Chondrocyte (in vitro differentiated cells): ENCODE measurements around the gene TMEM204. TPM values are rescaled to one million over a fixed set of nuclear protein-coding genes. Genes with fewer than 3 reads are reported as not detected.

Source experiments
- DNase-seq: peaks from one replicate; pipeline ENCODE4 v3.0.0; 2021; ENCODE audit warnings: mixed read lengths, low spot score
- H3K27ac Mint-ChIP-seq: one replicate; pipeline ENCODE4 v1.8.0; 2021; ENCODE audit warnings: mild to moderate bottlenecking, moderate library complexity, mixed read lengths; ENCODE audit not compliant: unreplicated experiment
- H3K27me3 Mint-ChIP-seq: 2 replicates; pipeline ENCODE4 v1.8.0; 2021; ENCODE audit warnings: low read depth, mixed read lengths
- H3K36me3 Mint-ChIP-seq: 2 replicates; pipeline ENCODE4 v1.8.0; 2021; ENCODE audit warnings: low read depth, mixed read lengths
- H3K4me1 Mint-ChIP-seq: 2 replicates; pipeline ENCODE4 v1.8.0; 2021; ENCODE audit warnings: low read depth, mild to moderate bottlenecking, mixed read lengths
- H3K4me3 Mint-ChIP-seq: one replicate; pipeline ENCODE4 v1.8.0; 2021; ENCODE audit warnings: mild to moderate bottlenecking, moderate library complexity, mixed read lengths; ENCODE audit not compliant: unreplicated experiment
- H3K9me3 Mint-ChIP-seq: 2 replicates; pipeline ENCODE4 v1.8.0; 2021; ENCODE audit warnings: low read depth, mixed read lengths
- CTCF ChIP-seq: fragments of 200-600 bp; sonication (generic); IDR thresholded peaks from 2 replicates; pipeline ENCODE4 v1.5.0; 2021; ENCODE audit warnings: antibody characterized with exemption, mild to moderate bottlenecking, moderate library complexity
- total RNA-seq: library from RNA; stranded (reverse); gene quantifications from 3 replicates; pipeline ENCODE4 v1.2.1, GENCODE V29; 2021

The TMEM204 gene
- total RNA-seq, 1 donor from 2014 or later, result 8.4 TPM

DNA sequence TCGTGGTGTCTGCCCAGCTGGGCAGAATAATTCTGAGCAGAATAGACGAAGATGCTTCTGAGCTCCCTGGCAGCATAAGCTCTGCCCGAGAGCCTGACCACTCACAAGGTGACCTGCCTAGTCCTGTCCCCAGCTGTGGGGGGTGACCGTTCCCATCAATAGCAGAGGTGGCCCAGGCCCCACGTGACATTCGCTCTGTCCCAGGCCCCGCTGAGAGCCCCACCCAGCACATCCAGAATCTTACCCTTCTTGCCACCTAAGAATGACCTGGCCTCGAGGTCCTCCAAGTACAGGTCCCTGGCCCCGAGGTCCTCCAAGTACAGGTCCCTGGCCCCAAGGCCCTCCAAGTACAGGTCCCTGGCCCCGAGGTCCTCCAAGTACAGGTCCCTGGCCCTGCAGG is 695 bp upstream of the TMEM204 start:
- no peak for DNase-seq
- Mint-ChIP-seq H3K36me3 (peaks cover 6% of the 10 kb centered on the region), H3K9me3 (no peaks in the 10 kb centered on the region), H3K4me1 (peaks cover 55% of the 10 kb centered on the region), H3K4me3 (peak overlapping the region; percentile 19), H3K27ac (peak overlapping the region; percentile 87), H3K27me3 (no peaks in the 10 kb centered on the region)
- TF ChIP-seq CTCF, result no peak

- peak overlapping the region; percentile 73 for H3K4me3 Mint-ChIP-seq
Measured at GRCh38 chr16:1534021-1535020, 855 bp downstream of the TMEM204 start.

DNA sequence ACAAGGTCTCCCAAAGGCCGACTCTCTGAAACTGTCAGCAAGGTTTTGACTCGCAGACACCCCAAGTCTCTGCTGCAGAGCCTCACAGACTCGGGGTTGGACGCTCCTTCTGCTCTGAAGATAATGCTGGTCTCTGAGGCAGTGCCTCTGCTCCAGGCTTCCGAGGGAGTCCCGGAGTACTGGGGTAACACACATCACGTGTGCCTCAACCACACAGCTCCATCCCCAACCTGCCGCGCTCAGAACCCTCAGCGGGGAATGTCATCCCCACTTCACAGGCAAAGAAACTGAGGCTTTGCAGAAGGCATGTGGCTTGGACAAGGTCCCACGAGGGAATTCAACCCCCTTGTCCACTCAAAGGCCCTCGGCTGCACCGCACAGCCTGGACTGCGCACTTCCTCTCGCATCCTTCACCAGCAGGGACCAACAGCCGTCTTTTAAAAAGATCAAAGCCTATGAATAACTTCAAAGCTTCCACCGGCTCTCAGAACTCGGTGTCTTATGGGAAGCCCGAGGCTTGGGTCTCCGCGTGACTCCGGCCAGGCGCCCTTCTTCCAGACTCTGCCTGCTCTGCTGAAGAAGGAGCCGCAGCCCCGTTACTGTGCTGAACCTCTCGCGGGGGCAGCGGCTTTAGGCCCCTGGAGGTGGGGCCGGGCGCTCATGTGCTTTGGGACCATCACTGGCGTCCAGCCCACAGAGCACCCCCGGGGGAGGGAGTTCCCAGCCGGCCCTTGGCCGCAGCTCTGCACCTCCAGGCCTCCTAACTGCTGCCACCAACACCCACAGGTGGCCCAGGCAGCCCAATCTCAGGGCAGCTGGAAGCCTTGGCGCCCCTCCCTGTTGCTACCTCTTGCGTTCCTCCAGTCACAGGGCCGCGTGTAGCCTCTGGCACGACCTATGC is 2.2 kb downstream of the TMEM204 start:
- Mint-ChIP-seq H3K4me1 (peaks cover 52% of the 10 kb centered on the region), H3K27ac (no peak overlapping the region), H3K36me3 (peaks cover 8% of the 10 kb centered on the region), H3K4me3 (peak overlapping the region; percentile 73), H3K9me3 (no peaks in the 10 kb centered on the region), H3K27me3 (no peaks in the 10 kb centered on the region)
- no peak for DNase-seq
- TF ChIP-seq CTCF, result no peak

More at GRCh38 chr16:1534021-1535020, 855 bp downstream of the TMEM204 start:
- no peak for TF ChIP-seq CTCF
- Mint-ChIP-seq H3K9me3 (no peaks in the 10 kb centered on the region), H3K27ac (peak overlapping the region; percentile 87), H3K4me1 (peaks cover 52% of the 10 kb centered on the region), H3K27me3 (no peaks in the 10 kb centered on the region), H3K36me3 (peaks cover 8% of the 10 kb centered on the region)
- no peak for DNase-seq

DNA sequence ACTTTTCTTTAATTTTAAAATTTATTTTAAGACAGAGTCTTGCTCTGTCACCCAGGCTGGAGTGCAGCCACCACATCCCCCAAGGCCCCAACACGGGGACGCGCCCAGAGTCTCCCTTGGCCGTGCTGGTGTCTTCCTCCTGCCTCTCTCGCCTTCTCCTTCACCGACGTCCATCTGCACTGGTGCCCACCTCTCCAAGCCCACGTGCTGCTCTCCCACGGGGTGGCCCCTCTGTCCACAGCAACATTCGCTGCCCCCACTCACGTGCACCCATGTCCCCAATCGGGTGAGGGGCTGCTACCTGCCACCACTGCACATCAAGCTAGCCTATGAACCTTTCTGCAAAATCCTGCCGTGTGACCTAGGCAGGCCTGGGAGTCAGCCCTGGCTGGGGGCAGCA is 3.1 kb downstream of the TMEM204 start:
- Mint-ChIP-seq H3K9me3 (no peaks in the 10 kb centered on the region), H3K36me3 (peaks cover 8% of the 10 kb centered on the region), H3K4me1 (peaks cover 43% of the 10 kb centered on the region), H3K27ac (no peak overlapping the region), H3K4me3 (no peak overlapping the region), H3K27me3 (no peaks in the 10 kb centered on the region)
- TF ChIP-seq CTCF, result no peak
- no peak for DNase-seq

GRCh38 chr16:1537138-1537577 is 3.7 kb downstream of the TMEM204 start:
- TF ChIP-seq CTCF, result no peak
- Mint-ChIP-seq H3K4me3 (no peak overlapping the region), H3K9me3 (no peaks in the 10 kb centered on the region), H3K4me1 (peaks cover 37% of the 10 kb centered on the region), H3K36me3 (peaks cover 10% of the 10 kb centered on the region), H3K27ac (no peak overlapping the region), H3K27me3 (no peaks in the 10 kb centered on the region)
- DNase-seq, result no peak
